ENCODE measurements around the gene OSBP.
"Not testable (repeated sequence)": the region's sequence is repeated elsewhere in the genome, so short reads cannot be mapped to it uniquely, and the experiment has no call there.

DNA sequence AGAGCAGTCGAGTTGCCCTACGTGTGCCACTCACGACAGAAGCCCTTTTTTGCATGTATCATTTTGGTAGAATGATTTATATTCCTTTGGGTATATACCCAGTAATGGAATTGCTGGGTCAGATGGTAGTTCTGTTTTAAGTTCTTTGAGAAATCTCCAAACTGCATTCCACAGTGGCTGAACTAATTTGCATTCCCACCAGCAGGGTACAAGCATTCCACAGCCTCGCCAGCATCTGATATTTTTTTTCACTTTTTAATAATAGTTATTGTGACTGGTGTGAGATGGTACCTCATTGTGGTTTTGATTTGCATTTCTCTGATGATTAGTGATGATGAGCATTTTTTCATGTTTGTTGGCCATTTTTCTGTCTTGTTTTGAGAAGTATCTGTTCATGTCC is 11.4 kb upstream of the OSBP start:
- TF ChIP-seq, protein P1, sequence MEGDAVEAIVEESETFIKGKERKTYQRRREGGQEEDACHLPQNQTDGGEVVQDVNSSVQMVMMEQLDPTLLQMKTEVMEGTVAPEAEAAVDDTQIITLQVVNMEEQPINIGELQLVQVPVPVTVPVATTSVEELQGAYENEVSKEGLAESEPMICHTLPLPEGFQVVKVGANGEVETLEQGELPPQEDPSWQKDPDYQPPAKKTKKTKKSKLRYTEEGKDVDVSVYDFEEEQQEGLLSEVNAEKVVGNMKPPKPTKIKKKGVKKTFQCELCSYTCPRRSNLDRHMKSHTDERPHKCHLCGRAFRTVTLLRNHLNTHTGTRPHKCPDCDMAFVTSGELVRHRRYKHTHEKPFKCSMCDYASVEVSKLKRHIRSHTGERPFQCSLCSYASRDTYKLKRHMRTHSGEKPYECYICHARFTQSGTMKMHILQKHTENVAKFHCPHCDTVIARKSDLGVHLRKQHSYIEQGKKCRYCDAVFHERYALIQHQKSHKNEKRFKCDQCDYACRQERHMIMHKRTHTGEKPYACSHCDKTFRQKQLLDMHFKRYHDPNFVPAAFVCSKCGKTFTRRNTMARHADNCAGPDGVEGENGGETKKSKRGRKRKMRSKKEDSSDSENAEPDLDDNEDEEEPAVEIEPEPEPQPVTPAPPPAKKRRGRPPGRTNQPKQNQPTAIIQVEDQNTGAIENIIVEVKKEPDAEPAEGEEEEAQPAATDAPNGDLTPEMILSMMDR (IDR thresholded peaks at IDR 0.05; ENCODE audit: insufficient read depth, low read length): not testable (repeated sequence)
- TF ChIP-seq REST (IDR thresholded peaks at IDR 0.05; ENCODE audit: insufficient replicate concordance, low read depth); GABPA (IDR thresholded peaks at IDR 0.05; ENCODE audit: low read depth): not testable (repeated sequence)
